NCI-H1930 (cell line): ENCODE results near the gene CALCA.

Experiments used
- DNase-seq, 2 experiments: peaks; one replicate each; lab custom pipeline; 2025; lab: John Stamatoyannopoulos, UW

Gene CALCA

DNA sequence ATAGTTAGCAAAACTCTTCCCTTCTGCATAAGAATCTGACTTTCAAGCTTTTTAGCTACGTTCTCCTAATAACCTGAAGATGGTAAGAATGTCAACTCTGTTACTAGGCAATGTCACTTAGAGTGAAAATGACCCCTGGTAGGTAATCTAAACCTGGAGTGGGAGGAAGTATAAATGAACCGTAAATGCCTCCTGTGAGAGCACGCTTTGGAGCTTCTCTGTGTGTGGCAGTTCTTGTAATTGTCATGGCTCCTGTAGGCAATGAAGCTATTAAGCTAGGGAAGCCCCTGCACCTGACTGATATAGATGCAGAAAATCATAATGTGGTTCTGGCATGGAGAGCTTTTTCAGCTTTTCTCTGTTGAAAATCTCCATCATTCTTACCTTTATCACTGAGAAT lies 29.4 kb downstream of the CALCA start:
- DNase-seq = no peak

DNA sequence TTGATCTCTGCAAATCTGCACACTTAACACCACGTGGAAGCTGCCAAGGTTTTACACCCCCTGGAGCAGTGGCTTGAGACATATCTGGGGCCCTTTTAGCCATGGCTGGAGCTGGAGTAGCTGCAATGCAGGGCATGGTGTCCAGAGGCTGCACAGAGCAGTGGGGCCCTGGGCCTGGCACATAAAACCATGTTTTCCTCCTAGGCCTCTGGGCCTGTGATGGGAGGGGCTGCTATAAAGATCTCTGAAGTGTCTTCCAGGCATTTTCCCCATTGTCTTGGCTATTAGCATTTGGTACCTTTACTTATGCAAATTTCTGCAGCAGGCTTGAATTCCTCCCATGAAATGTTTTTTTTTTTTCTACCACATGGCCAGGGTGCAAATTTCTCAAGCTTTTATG lies 33.2 kb downstream of the CALCA start:
- DNase-seq = no peak

GRCh38 chr11:14934641-14935351 lies 37.4 kb downstream of the CALCA start:
- no peak for DNase-seq

- no peak for DNase-seq
Observed at GRCh38 chr11:14932447-14932846, 39.7 kb downstream of the CALCA start.

DNA sequence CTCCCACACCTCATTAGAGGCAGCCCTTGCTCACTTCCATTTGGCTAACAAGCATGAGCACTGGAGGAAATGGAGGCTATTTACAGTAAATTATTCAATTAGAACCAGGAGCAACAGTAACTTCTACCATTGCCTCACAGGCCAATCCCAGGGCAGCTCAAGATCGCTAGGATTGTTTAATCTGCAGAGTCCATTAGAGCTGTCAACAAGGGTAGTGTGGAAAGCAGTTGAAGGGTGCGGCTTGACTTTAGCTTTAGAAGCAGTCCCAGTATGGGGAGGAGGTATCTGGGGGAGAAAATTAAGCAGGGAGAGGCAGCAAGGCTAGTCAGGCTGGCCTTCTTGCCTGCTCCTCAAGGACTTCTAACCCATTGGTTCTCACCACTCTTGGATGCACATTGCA lies 41.8 kb downstream of the CALCA start:
- no peak for DNase-seq

DNA sequence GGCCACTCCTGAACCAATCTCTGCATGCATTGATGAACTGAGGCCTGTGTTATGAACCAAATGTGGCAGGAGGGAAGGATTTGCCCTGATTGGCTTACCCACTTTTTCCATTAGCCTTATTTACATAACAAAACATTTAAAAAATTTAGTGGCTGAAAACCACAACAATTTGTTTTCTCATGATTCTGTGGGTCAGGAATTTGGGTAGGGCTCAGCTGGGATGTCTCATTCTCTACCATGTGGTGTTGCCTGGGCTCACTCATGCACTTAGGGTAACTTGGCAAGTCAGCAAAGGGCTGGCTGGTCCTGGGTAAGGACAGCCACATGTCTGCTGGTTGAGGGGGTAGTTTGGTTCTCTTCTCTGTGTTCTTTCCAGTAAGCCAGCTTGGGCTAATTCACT lies 45.0 kb downstream of the CALCA start:
- no peak for DNase-seq

- DNase-seq = no peak
Observed at GRCh38 chr11:14924318-14924717, 47.8 kb downstream of the CALCA start.
